ENCODE results near the gene EGLN3.
"Not testable (repeated sequence)": the region's sequence is repeated elsewhere in the genome, so short reads cannot be mapped to it uniquely, and the experiment has no call there.

EGLN3 gene

DNA sequence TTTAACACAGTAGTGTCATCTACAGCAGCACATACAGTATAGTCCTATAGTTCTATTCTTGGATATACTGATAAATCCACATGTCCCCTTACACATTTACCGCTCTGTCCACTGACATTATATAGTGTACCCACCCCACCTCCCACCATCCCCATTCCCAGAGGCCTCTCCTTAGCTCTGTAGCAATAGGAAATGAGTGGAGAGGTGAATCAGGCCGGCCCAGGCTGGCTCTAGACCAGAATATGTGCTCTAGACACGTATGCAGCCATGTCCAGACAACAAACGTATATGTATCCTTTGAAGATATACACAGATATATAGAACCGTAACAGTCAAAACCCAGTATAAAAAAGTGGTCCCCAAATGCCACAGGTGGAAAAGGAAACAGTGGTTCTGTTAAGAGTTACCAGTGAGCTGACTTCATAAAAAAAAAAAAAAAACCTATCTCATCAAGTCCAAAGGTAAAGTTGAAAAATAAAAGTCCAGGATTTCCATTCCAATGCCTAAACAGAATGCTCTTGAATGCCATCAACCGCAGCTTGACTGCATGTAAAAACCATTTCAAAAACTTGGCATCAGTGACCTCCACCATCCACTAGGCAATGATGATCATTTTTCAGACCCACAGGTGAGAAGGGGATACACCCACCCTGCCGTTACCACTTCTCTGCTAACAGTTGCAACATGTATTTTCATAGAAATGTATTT is 16.7 kb downstream of the EGLN3 start:
- Mint-ChIP-seq H3K9me3 (no peaks in the 10 kb centered on the region), H3K4me3 (no peak overlapping the region), H3K36me3 (ENCODE audit: low read depth) (no peaks in the 10 kb centered on the region), H3K27me3 (no peaks in the 10 kb centered on the region), H3K27ac (no peak overlapping the region), H3K4me1 (ENCODE audit: low read depth) (no peaks in the 10 kb centered on the region)
- no peak for DNase-seq

- Mint-ChIP-seq H3K27ac (no peak overlapping the region), H3K27me3 (no peaks in the 10 kb centered on the region), H3K36me3 (ENCODE audit: low read depth) (no peaks in the 10 kb centered on the region), H3K9me3 (no peaks in the 10 kb centered on the region), H3K4me3 (no peak overlapping the region), H3K4me1 (ENCODE audit: low read depth) (no peaks in the 10 kb centered on the region)
- DNase-seq: no peak
Measured at GRCh38 chr14:33933386-33933933, 17.4 kb downstream of the EGLN3 start.

- no peak overlapping the region for H3K27ac Mint-ChIP-seq
- no peak for DNase-seq
- H3K9me3 Mint-ChIP-seq: no peaks in the 10 kb centered on the region
- no peaks in the 10 kb centered on the region for H3K27me3 Mint-ChIP-seq
- H3K4me3 Mint-ChIP-seq: no peak overlapping the region
- H3K36me3 Mint-ChIP-seq (ENCODE audit: low read depth): no peaks in the 10 kb centered on the region
- H3K4me1 Mint-ChIP-seq (ENCODE audit: low read depth): no peaks in the 10 kb centered on the region
Measured at GRCh38 chr14:33932576-33933345, 18.1 kb downstream of the EGLN3 start.

- no peaks in the 10 kb centered on the region for H3K9me3 Mint-ChIP-seq
- H3K27ac Mint-ChIP-seq: no peak overlapping the region
- no peaks in the 10 kb centered on the region for H3K36me3 Mint-ChIP-seq (ENCODE audit: low read depth)
- no peaks in the 10 kb centered on the region for H3K27me3 Mint-ChIP-seq
- no peak for DNase-seq
- H3K4me3 Mint-ChIP-seq: no peak overlapping the region
- no peaks in the 10 kb centered on the region for H3K4me1 Mint-ChIP-seq (ENCODE audit: low read depth)
Measured at GRCh38 chr14:33932033-33932432, 18.8 kb downstream of the EGLN3 start.

DNA sequence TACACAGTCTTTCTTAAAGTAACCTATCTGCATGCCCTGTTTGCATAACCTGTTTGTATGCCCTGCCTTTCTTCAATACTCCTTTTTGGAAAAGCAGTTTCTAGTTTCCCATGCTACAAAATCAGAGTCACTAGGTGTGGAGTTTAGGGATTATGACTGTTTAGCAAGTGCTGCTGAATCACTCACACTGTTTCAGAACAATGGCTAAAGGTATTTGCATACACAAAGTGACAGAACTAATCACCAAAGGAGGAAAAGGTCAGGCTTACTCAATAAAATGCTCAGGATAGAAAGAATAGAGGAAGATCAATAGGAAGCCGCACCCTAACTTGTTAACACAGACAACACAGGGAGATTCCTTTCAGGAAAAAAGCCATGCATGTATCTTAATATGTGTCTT is 19.4 kb downstream of the EGLN3 start:
- no peak overlapping the region for H3K27ac Mint-ChIP-seq
- no peak overlapping the region for H3K4me3 Mint-ChIP-seq
- no peaks in the 10 kb centered on the region for H3K36me3 Mint-ChIP-seq (ENCODE audit: low read depth)
- no peaks in the 10 kb centered on the region for H3K9me3 Mint-ChIP-seq
- H3K27me3 Mint-ChIP-seq: no peaks in the 10 kb centered on the region
- H3K4me1 Mint-ChIP-seq (ENCODE audit: low read depth): no peaks in the 10 kb centered on the region
- no peak for DNase-seq

- Mint-ChIP-seq H3K4me3 (no peak overlapping the region), H3K27me3 (no peaks in the 10 kb centered on the region), H3K27ac (no peak overlapping the region), H3K9me3 (no peaks in the 10 kb centered on the region), H3K4me1 (ENCODE audit: low read depth) (no peaks in the 10 kb centered on the region), H3K36me3 (ENCODE audit: low read depth) (no peaks in the 10 kb centered on the region)
- DNase-seq: no peak
Measured at GRCh38 chr14:33930439-33930838, 20.4 kb downstream of the EGLN3 start.

GRCh38 chr14:33929799-33930408 is 21.0 kb downstream of the EGLN3 start:
- Mint-ChIP-seq H3K4me1 (ENCODE audit: low read depth) (no peaks in the 10 kb centered on the region), H3K36me3 (ENCODE audit: low read depth) (no peaks in the 10 kb centered on the region), H3K27me3 (no peaks in the 10 kb centered on the region), H3K4me3 (no peak overlapping the region), H3K27ac (no peak overlapping the region), H3K9me3 (no peaks in the 10 kb centered on the region)
- no peak for DNase-seq

DNA sequence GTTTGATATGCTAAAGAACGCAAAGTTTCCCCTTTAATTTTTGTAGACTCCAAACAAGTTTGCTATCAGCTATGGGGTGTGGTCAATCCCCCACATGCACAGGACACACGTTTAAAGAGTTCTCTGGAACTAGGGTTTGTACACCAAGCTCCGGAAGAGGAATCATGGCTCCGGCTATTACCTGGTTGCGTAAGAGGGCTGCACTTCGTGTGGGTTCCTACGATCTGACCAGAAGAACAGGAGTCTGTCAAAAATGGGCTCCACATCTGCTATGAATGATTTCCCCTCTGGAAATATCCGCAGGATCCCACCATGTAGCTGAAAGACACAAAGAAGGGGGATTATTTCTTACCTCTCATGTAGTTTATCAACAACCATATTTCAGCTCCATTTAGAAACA is 22.0 kb downstream of the EGLN3 start:
- H3K4me1 Mint-ChIP-seq (ENCODE audit: low read depth): no peaks in the 10 kb centered on the region
- H3K27ac Mint-ChIP-seq: no peak overlapping the region
- no peak overlapping the region for H3K4me3 Mint-ChIP-seq
- H3K27me3 Mint-ChIP-seq: no peaks in the 10 kb centered on the region
- no peaks in the 10 kb centered on the region for H3K9me3 Mint-ChIP-seq
- H3K36me3 Mint-ChIP-seq (ENCODE audit: low read depth): no peaks in the 10 kb centered on the region
- no peak for DNase-seq

GRCh38 chr14:33927944-33928343 is 22.9 kb downstream of the EGLN3 start:
- no peaks in the 10 kb centered on the region for H3K27me3 Mint-ChIP-seq
- H3K36me3 Mint-ChIP-seq (ENCODE audit: low read depth): no peaks in the 10 kb centered on the region
- H3K27ac Mint-ChIP-seq: no peak overlapping the region
- no peak for DNase-seq
- H3K4me1 Mint-ChIP-seq (ENCODE audit: low read depth): no peaks in the 10 kb centered on the region
- H3K9me3 Mint-ChIP-seq: no peaks in the 10 kb centered on the region
- H3K4me3 Mint-ChIP-seq: no peak overlapping the region

DNA sequence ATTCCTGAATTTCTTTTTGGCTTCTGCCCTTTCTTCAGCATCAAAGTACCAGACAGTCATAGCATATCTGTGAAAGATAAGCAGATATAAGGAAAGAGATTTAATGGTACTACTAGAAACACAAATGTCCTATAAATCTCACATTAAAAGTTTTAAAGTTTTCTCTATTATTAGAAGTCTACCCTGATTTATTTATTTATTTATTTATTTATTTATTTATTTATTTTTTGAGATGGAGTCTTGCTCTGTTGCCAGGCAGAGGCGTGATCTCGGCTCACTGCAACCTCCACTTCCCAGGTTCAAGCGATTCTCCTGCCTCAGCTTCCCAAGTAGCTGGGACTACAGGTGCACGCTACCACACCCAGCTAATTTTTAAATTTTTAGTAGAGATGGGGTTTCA is 23.9 kb downstream of the EGLN3 start:
- not testable (repeated sequence) for H3K27ac Mint-ChIP-seq; H3K36me3 Mint-ChIP-seq (ENCODE audit: low read depth); H3K4me3 Mint-ChIP-seq; DNase-seq; H3K9me3 Mint-ChIP-seq; H3K4me1 Mint-ChIP-seq (ENCODE audit: low read depth); H3K27me3 Mint-ChIP-seq

GRCh38 chr14:33925946-33926345 is 24.9 kb downstream of the EGLN3 start:
- Mint-ChIP-seq H3K27me3 (no peaks in the 10 kb centered on the region), H3K4me1 (ENCODE audit: low read depth) (no peaks in the 10 kb centered on the region), H3K36me3 (ENCODE audit: low read depth) (no peaks in the 10 kb centered on the region), H3K4me3 (no peak overlapping the region), H3K27ac (no peak overlapping the region), H3K9me3 (no peaks in the 10 kb centered on the region)
- DNase-seq: no peak

DNA sequence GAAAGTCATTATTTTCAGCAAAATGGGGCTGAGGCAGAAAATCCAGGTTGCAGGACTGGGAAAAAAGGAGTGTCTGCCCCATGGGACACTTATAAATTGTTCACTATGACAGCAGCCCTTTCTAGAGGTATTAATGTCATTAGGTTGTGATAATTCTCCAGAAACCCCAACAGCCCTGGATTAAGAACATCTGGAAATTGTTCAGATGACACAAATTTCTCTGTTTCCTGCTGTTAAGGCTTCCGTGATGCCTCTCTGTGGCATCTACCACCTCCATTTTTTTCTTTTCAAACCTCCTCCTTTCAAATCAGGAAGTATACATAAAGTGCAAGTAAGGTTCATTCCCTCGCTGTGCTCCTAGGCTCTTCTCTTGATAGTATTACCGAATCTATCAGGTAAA is 25.6 kb downstream of the EGLN3 start:
- DNase-seq: no peak
- H3K9me3 Mint-ChIP-seq: no peaks in the 10 kb centered on the region
- H3K4me3 Mint-ChIP-seq: no peak overlapping the region
- no peaks in the 10 kb centered on the region for H3K4me1 Mint-ChIP-seq (ENCODE audit: low read depth)
- no peaks in the 10 kb centered on the region for H3K36me3 Mint-ChIP-seq (ENCODE audit: low read depth)
- H3K27ac Mint-ChIP-seq: no peak overlapping the region
- no peaks in the 10 kb centered on the region for H3K27me3 Mint-ChIP-seq

GRCh38 chr14:33924566-33925100 is 26.2 kb downstream of the EGLN3 start:
- no peaks in the 10 kb centered on the region for H3K36me3 Mint-ChIP-seq (ENCODE audit: low read depth)

DNA sequence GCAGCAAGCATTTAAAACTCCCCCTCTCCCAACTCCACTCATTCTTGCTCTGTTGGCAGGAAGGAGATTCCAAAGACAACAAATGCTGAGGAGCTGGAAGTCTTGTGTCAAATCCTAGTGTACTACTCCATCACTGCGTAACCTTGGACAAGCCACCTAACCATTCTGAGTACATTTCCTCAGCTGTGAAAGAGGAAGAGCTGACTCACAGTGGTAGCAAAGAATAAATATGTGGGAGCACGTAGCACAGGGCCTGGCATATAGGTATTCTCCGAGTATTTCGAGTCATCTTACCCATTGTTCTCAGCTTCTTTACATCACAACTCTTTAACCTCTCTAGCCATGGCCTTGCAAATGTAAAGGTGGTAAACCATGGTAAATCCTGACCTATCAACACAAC is 28.7 kb downstream of the EGLN3 start:
- no peak for DNase-seq
- Mint-ChIP-seq H3K27ac (no peak overlapping the region), H3K36me3 (ENCODE audit: low read depth) (no peaks in the 10 kb centered on the region), H3K9me3 (no peaks in the 10 kb centered on the region), H3K4me1 (ENCODE audit: low read depth) (no peaks in the 10 kb centered on the region), H3K4me3 (no peak overlapping the region), H3K27me3 (no peaks in the 10 kb centered on the region)

More at GRCh38 chr14:33924566-33925100, 26.2 kb downstream of the EGLN3 start:
- no peaks in the 10 kb centered on the region for H3K27me3 Mint-ChIP-seq
- no peaks in the 10 kb centered on the region for H3K9me3 Mint-ChIP-seq
- H3K4me1 Mint-ChIP-seq (ENCODE audit: low read depth): no peaks in the 10 kb centered on the region
- no peak overlapping the region for H3K27ac Mint-ChIP-seq
- DNase-seq: no peak
- H3K4me3 Mint-ChIP-seq: no peak overlapping the region

DNA sequence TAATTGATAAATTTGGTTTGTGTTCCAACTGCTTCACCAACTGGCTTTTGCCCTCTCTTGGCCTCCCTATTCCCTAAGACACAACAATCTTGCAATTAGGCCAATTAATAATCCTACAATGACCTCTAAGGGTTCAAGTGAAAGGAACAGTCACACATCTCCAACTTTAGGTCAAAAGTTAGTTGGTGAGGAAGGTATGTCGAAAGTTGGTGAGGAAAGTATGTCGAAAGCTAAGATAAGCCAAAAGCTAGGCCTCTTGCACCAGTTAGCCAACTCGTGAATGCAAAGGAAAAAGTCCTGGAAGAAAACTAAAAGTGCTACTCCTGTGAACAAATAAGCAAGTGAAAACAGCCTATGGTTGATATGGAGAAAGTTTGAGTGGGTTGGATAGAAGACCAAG is 32.6 kb downstream of the EGLN3 start:
- Mint-ChIP-seq H3K9me3 (no peaks in the 10 kb centered on the region), H3K36me3 (ENCODE audit: low read depth) (no peaks in the 10 kb centered on the region), H3K27me3 (no peaks in the 10 kb centered on the region), H3K4me3 (no peak overlapping the region), H3K4me1 (ENCODE audit: low read depth) (no peaks in the 10 kb centered on the region), H3K27ac (no peak overlapping the region)
- no peak for DNase-seq

Data from activated T-cell treated with anti-CD3 and anti-CD28 coated beads, Interleukin-2, amount 50 U/mL, for 24 hours (primary cell).